B cell (primary cell): ENCODE results near the gene IFNA1. TPM values are rescaled to one million over a fixed set of nuclear protein-coding genes. Genes with fewer than 3 reads are reported as not detected.

Experiments
- ATAC-seq: fragments of 200-7000 bp; cut with Tn5 transposase; one replicate; pipeline ENCODE4 v1.10.0; 2021; ENCODE audit warnings: low read depth, mild to moderate bottlenecking, moderate number of reproducible peaks, moderate library complexity
- CTCF ChIA-PET: fragments of 350-600 bp; sonication (Branson Sonifier 250); formaldehyde crosslinking; loops from one replicate; lab custom pipeline; 2021; ENCODE audit warnings: antibody characterized with exemption, inconsistent platforms; lab: Charles Lee
- POLR2A ChIA-PET: fragments of 350-600 bp; sonication (Branson Sonifier 250); formaldehyde crosslinking; loops from one replicate; lab custom pipeline; 2021; ENCODE audit warnings: antibody characterized with exemption; lab: Charles Lee
- DNase-seq: peaks from one replicate; pipeline ENCODE4 v3.0.0; 2013
- H2AFZ ChIP-seq: 2 replicates; pipeline ENCODE4 v1.6.1; 2012; ENCODE audit warnings: mild to moderate bottlenecking, low read depth, low read length; ENCODE audit not compliant: insufficient read depth, poor library complexity, severe bottlenecking
- H3K27ac ChIP-seq, 2 donors: 1 replicate in 1 of 2; 2 replicates in 1 of 2; pipeline ENCODE4 v1.5.1; 2012 to 2013; ENCODE audit warnings: low read length in 2 of 2, mild to moderate bottlenecking in 2 of 2, moderate library complexity in 1 of 2
- H3K27me3 ChIP-seq, 4 experiments: fragments of 200-600 bp in 1 of 4; sonication (generic) in 1 of 4; replicated peaks in 1 of 4; 1 replicate in 2 of 4; 2 replicates in 2 of 4; pipeline versions ENCODE4 v1.6.1 to v1.7.0; 2013 to 2016; ENCODE audit warnings: low read length in 3 of 4, mild to moderate bottlenecking in 2 of 4, mixed read lengths in 1 of 4, moderate library complexity in 1 of 4; ENCODE audit not compliant: insufficient read depth in 4 of 4, control insufficient read depth in 3 of 4; ENCODE audit errors: control extremely low read depth in 1 of 4
- H3K36me3 ChIP-seq, 2 experiments: replicated peaks in 1 of 2; 1 replicate in 1 of 2; 2 replicates in 1 of 2; pipeline versions ENCODE4 v1.6.1 to v1.7.1; 2013; ENCODE audit warnings: low read length in 1 of 2; ENCODE audit not compliant: insufficient read depth in 2 of 2, control insufficient read depth in 1 of 2; ENCODE audit errors: control extremely low read depth in 1 of 2, extremely low read depth in 1 of 2
- H3K4me1 ChIP-seq, 2 donors: fragments of 200-600 bp in 1 of 2; sonication (generic) in 1 of 2; 1 replicate in 1 of 2; 2 replicates in 1 of 2; pipeline versions ENCODE4 v1.5.1 to v1.6.1; 2013 to 2017; ENCODE audit warnings: low read length in 2 of 2; ENCODE audit not compliant: control insufficient read depth in 2 of 2, insufficient read depth in 2 of 2
- H3K4me2 ChIP-seq: replicated peaks from 2 replicates; pipeline ENCODE3; 2012; ENCODE audit warnings: mild to moderate bottlenecking, low read depth, low read length; ENCODE audit not compliant: poor library complexity, severe bottlenecking
- H3K4me3 ChIP-seq, 5 experiments: fragments of 200-600 bp in 1 of 5; sonication (generic) in 1 of 5; 1 replicate in 3 of 5; 2 replicates in 2 of 5; pipeline versions ENCODE4 v1.5.1 to v1.7.0; 2011 to 2016; ENCODE audit warnings: low read length in 4 of 5, mild to moderate bottlenecking in 4 of 5, low read depth in 2 of 5, control low read depth in 1 of 5, moderate library complexity in 1 of 5; ENCODE audit not compliant: insufficient read depth in 1 of 5; ENCODE audit errors: control extremely low read depth in 1 of 5, extremely low read depth in 1 of 5
- H3K79me2 ChIP-seq: fragments of 200-600 bp; sonication (generic); one replicate; pipeline ENCODE4 v1.6.0; 2016; ENCODE audit warnings: low read length; ENCODE audit not compliant: control insufficient read depth, insufficient read depth
- H3K9ac ChIP-seq: fragments of 200-600 bp; sonication (generic); 2 replicates; pipeline ENCODE4 v1.6.1; 2017; ENCODE audit warnings: mild to moderate bottlenecking, low read length, moderate library complexity
- H3K9me3 ChIP-seq, 3 donors: one replicate each; pipeline versions ENCODE4 v1.6.1 to v1.7.1; 2013; ENCODE audit warnings: low read length in 2 of 3; ENCODE audit not compliant: control insufficient read depth in 2 of 3, insufficient read depth in 1 of 3; ENCODE audit errors: control extremely low read depth in 1 of 3
- H4K20me1 ChIP-seq: 2 replicates; pipeline ENCODE4 v1.6.0; 2012; ENCODE audit warnings: mild to moderate bottlenecking, low read length; ENCODE audit not compliant: insufficient read depth, control insufficient read depth, poor library complexity, severe bottlenecking
- H3K27ac Mint-ChIP-seq: one replicate; pipeline ENCODE4 v1.8.0; 2021; ENCODE audit warnings: mixed read lengths
- H3K27me3 Mint-ChIP-seq: one replicate; pipeline ENCODE4 v1.8.0; 2021; ENCODE audit warnings: mixed read lengths
- H3K4me1 Mint-ChIP-seq: one replicate; pipeline ENCODE4 v1.8.0; 2021; ENCODE audit warnings: mixed read lengths
- H3K4me3 Mint-ChIP-seq: one replicate; pipeline ENCODE4 v1.8.0; 2021; ENCODE audit warnings: mixed read lengths
- H3K9me3 Mint-ChIP-seq: one replicate; pipeline ENCODE4 v1.8.0; 2022; ENCODE audit warnings: mixed read lengths; ENCODE audit not compliant: insufficient read depth
- CTCF ChIP-seq: fragments of 200-600 bp; IDR thresholded peaks from one replicate; pipeline ENCODE4 v1.8.0; 2022; ENCODE audit warnings: antibody characterized with exemption, mild to moderate bottlenecking
- EZH2 ChIP-seq: IDR thresholded peaks from 2 replicates; pipeline ENCODE4 v1.6.1; 2012; ENCODE audit warnings: borderline replicate concordance, low read depth, mild to moderate bottlenecking, moderate library complexity, low read length; ENCODE audit not compliant: insufficient read depth, poor library complexity, severe bottlenecking
- WGBS: methylation state at CpG from one replicate; pipeline ENCODE4 v1.1.5; 2013; ENCODE audit warnings: missing lambda C conversion rate; ENCODE audit not compliant: insufficient coverage; 5-methylcytosine and 5-hydroxymethylcytosine counted together
- intact Hi-C: fragments of 100-400 bp; cut with micrococcal nuclease; formaldehyde crosslinking; loops from one replicate; pipeline ENCODE4 v1.10.0; 2022
- polyA plus RNA-seq: library from polyadenylated mRNA; depleted of rRNA; stranded (reverse); fragments of >200 nt; gene quantifications from 2 replicates; pipeline ENCODE4 v1.2.3, GENCODE V29; 2012
- total RNA-seq, 2 donors: library from RNA; stranded (reverse); fragments of 120-200 nt in 1 of 2; gene quantifications; 1 replicate in 1 of 2; 2 replicates in 1 of 2; pipeline versions ENCODE4 v1.2.3 to v1.2.4, GENCODE V29; 2013 to 2022

Gene IFNA1
- total and polyA plus RNA-seq, 2 donors (not counting 1 experiment from before 2014, with no cell fraction given): not detected

- Histone ChIP-seq H3K4me1 (no peaks in the 10 kb centered on the region), H3K9me3 (no peaks in the 10 kb centered on the region), H3K4me2 (no peak overlapping the region), H3K27me3 (peaks cover 0 to 6% (median 0%) of the 10 kb centered on the region in 4 experiments), H3K9ac (no peak overlapping the region), H3K79me2 (no peaks in the 10 kb centered on the region), H2AFZ (no peak overlapping the region), H3K27ac (no peak overlapping the region), H3K4me3 (no peak overlapping the region), H4K20me1 (no peaks in the 10 kb centered on the region), H3K36me3 (no peaks in the 10 kb centered on the region)
- TF ChIP-seq CTCF (no peak), EZH2 (no peak)
- DNase-seq (no peak), ATAC-seq (no peak)
- H3K4me3 Mint-ChIP-seq: no peak overlapping the region
- WGBS: 100% methylated on average over 2 of the region's 3 CpGs
- H3K4me1 Mint-ChIP-seq: no peaks in the 10 kb centered on the region
- POLR2A ChIA-PET: no interaction called here
- CTCF ChIA-PET: interaction anchor here (1.3 kb wide), 1 partner anchor 144 kb away, joined by 3 read pairs; no protein-coding TSS in a partner anchor
- peaks cover 37% of the 10 kb centered on the region for H3K27me3 Mint-ChIP-seq
- intact Hi-C loops: no loop called here
- H3K27ac Mint-ChIP-seq: no peak overlapping the region
- H3K9me3 Mint-ChIP-seq: no peaks in the 10 kb centered on the region
These were observed 33.0 kb downstream of the IFNA1 start for GRCh38 chr9:21473236-21473635.

GRCh38 chr9:21477466-21477865 lies 37.2 kb downstream of the IFNA1 start:
- no peaks in the 10 kb centered on the region for H3K79me2 ChIP-seq
- H3K27me3 ChIP-seq: peaks cover 0 to 6% (median 0%) of the 10 kb centered on the region in 4 experiments
- no peak overlapping the region for H3K27ac ChIP-seq
- Mint-ChIP-seq H3K27me3 (peaks cover 25% of the 10 kb centered on the region), H3K4me3 (no peak overlapping the region), H3K9me3 (no peaks in the 10 kb centered on the region), H3K27ac (no peak overlapping the region), H3K4me1 (peaks cover 6% of the 10 kb centered on the region)
- no peaks in the 10 kb centered on the region for H3K9me3 ChIP-seq
- ChIA-PET CTCF (no interaction called here), POLR2A (no interaction called here)
- no peaks in the 10 kb centered on the region for H3K36me3 ChIP-seq
- DNase-seq (no peak), ATAC-seq (no peak)
- no peak for TF ChIP-seq EZH2
- TF ChIP-seq CTCF: no peak
- no peak overlapping the region for H3K4me2 ChIP-seq
- intact Hi-C loops: no loop called here
- no peak overlapping the region for H2AFZ ChIP-seq
- H3K4me3 ChIP-seq: no peak overlapping the region
- no peak overlapping the region for H3K9ac ChIP-seq
- WGBS: 88% methylated on average over 2 of the region's 2 CpGs
- H3K4me1 ChIP-seq: peaks cover 5 to 8% of the 10 kb centered on the region in 2 donors
- no peaks in the 10 kb centered on the region for H4K20me1 ChIP-seq
